A549 (cell line): ENCODE results near the gene PGBD1.

Source experiments
- FOSL2 ChIP-seq, 2 experiments: fragments of 450-650 bp in 1 of 2; fragments of >200 bp in 1 of 2; sonication (Bioruptor Twin) in 1 of 2; formaldehyde crosslinking; IDR thresholded peaks; 2 replicates each; pipeline versions ENCODE4 v1.5.0 to v1.6.1; 2016 to 2020; ENCODE audit warnings: mild to moderate bottlenecking in 1 of 2, moderate library complexity in 1 of 2
- HEYL ChIP-seq: fragments of 250-450 bp; sonication (Bioruptor Pico); IDR thresholded peaks from 2 replicates; pipeline ENCODE4 v1.8.0; 2021; ENCODE audit warnings: mild to moderate bottlenecking, moderate library complexity
- JUN ChIP-seq, 2 experiments: fragments of >200 bp; sonication (Bioruptor Twin); formaldehyde crosslinking; IDR thresholded peaks; 2 replicates in 1 of 2; 3 replicates in 1 of 2; pipeline ENCODE4 v1.6.1; 2016 to 2017
- MAZ ChIP-seq: fragments of 150-350 bp; IDR thresholded peaks from 2 replicates; pipeline ENCODE4 v1.6.1; 2014; ENCODE audit warnings: antibody characterized with exemption, low read depth, low read length, borderline replicate concordance
- TF ChIP-seq, protein P1 (sequence below): fragments of >200 bp; sonication (Bioruptor Twin); formaldehyde crosslinking; IDR thresholded peaks from 3 replicates; pipeline ENCODE4 v1.5.1; 2016
- TF ChIP-seq, protein P2 (sequence below): fragments of 200-600 bp; sonication (generic); IDR thresholded peaks from 2 replicates; pipeline ENCODE4 v1.6.1; 2016; ENCODE audit warnings: antibody characterized with exemption, mild to moderate bottlenecking, moderate library complexity

DNA sequence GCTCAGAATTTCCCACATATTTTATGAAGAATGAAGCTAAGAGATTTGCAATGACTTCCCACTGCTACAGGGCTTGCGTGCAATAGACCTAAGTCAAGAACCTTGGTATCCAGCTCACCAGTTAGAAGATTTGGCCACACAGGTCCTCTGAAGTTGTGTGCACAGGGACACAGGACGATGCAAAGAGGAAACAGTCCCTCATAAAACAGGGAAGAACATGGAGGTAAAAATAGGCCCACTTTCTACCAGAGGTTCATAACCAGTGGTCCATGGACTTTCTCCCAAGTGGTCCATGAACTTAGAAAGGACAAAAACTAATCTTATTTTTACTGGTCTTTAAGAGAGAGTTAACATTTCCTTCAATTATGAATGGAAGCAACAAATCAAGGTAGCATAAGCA is 30.6 kb upstream of the PGBD1 start:
- TF ChIP-seq, protein P1, sequence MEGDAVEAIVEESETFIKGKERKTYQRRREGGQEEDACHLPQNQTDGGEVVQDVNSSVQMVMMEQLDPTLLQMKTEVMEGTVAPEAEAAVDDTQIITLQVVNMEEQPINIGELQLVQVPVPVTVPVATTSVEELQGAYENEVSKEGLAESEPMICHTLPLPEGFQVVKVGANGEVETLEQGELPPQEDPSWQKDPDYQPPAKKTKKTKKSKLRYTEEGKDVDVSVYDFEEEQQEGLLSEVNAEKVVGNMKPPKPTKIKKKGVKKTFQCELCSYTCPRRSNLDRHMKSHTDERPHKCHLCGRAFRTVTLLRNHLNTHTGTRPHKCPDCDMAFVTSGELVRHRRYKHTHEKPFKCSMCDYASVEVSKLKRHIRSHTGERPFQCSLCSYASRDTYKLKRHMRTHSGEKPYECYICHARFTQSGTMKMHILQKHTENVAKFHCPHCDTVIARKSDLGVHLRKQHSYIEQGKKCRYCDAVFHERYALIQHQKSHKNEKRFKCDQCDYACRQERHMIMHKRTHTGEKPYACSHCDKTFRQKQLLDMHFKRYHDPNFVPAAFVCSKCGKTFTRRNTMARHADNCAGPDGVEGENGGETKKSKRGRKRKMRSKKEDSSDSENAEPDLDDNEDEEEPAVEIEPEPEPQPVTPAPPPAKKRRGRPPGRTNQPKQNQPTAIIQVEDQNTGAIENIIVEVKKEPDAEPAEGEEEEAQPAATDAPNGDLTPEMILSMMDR = no peak
- TF ChIP-seq FOSL2 (IDR thresholded peaks at IDR 0.05) (no peak), FOSL2 (CRISPR knock-in tag; IDR thresholded peaks at IDR 0.05) (no peak), JUN (IDR thresholded peaks at IDR 0.05) (no peak), MAZ (no peak), HEYL (CRISPR knock-in tag) (no peak)
- TF ChIP-seq, protein P2, sequence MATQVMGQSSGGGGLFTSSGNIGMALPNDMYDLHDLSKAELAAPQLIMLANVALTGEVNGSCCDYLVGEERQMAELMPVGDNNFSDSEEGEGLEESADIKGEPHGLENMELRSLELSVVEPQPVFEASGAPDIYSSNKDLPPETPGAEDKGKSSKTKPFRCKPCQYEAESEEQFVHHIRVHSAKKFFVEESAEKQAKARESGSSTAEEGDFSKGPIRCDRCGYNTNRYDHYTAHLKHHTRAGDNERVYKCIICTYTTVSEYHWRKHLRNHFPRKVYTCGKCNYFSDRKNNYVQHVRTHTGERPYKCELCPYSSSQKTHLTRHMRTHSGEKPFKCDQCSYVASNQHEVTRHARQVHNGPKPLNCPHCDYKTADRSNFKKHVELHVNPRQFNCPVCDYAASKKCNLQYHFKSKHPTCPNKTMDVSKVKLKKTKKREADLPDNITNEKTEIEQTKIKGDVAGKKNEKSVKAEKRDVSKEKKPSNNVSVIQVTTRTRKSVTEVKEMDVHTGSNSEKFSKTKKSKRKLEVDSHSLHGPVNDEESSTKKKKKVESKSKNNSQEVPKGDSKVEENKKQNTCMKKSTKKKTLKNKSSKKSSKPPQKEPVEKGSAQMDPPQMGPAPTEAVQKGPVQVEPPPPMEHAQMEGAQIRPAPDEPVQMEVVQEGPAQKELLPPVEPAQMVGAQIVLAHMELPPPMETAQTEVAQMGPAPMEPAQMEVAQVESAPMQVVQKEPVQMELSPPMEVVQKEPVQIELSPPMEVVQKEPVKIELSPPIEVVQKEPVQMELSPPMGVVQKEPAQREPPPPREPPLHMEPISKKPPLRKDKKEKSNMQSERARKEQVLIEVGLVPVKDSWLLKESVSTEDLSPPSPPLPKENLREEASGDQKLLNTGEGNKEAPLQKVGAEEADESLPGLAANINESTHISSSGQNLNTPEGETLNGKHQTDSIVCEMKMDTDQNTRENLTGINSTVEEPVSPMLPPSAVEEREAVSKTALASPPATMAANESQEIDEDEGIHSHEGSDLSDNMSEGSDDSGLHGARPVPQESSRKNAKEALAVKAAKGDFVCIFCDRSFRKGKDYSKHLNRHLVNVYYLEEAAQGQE = no peak
